GM19239 (cell line): ENCODE data around the gene GRIA3.

ENCODE experiments used
- DNase-seq: peaks from one replicate; pipeline ENCODE4 v3.0.0; 2011; ENCODE audit warnings: low spot score; ENCODE audit not compliant: insufficient read length
- FAIRE-seq: peaks from 2 replicates; lab custom pipeline; 2011; peaks lifted over from hg19 to GRCh38; lab: Jason Lieb, UNC

The GRIA3 gene

DNA sequence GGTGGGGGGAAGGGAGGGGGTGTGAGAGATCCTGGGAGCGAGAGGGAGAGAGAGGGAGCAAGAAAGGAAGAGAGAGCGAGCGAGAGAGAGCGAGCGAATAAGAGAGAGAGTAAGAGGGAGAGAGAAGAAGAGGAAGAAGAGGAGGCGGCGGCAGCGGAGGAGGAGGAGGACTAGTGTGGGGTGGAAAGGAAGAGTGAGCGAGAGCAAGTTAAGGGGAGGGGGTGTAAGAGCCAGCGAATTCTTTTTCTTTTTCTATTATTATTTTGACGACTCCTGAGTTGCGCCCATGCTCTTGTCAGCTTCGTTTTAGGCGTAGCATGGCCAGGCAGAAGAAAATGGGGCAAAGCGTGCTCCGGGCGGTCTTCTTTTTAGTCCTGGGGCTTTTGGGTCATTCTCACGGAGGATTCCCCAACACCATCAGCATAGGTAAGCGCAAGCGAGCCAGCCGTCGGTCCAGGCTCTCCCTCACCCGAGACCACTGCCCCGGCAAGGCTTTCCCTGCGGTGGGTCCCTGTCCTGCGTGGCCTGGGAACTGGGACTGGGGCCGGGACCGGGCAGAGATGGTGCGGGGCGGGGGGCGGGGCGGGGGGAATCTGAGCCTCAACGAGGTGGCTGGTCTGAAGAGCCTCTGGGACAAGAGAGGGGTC lies at the start of gene GRIA3:
GRIA3 (plus strand) TSS at position 60 of the 647 bp plus-strand sequence; CDS start at position 318, 258 bp downstream.
- DNase-seq (no peak), FAIRE-seq (peak; percentile 42)

DNA sequence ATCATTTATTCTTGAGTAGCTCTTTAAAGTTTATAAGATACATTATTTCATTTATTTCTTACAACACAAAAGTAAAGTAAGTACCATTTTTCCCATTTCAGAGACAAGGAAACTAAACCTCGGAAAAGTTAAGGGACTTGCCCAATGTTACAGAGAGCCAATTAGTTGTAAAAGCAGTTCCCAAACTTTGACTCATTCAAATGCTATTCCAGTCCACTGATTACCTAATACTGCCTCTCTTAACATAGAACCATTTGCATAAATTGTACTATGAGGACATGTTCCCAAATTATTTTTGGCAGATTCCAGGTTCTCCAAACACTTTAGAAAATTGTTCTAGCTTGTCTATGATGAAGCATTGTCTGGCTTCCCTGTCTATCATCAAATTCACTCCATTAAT lies 45.6 kb upstream of the GRIA3 start:
- FAIRE-seq (no peak), DNase-seq (no peak)

DNA sequence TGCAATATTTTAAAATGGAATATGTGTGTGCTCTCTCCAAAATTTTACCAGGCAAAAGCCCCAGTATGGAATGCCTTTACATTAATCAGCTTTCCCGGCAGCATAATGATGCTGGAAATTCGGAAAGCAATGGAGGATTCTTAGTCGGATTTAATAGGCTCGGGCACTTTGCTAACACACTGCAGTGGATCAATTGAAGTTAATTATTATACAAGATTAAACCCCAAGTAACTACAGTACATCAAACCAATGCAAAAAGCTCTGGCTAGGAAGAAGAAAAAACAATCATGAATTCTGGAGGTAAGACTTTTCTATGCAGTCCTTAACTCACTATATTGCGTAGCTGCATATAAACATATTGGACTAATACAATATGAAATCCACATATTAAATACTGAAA lies 43.6 kb upstream of the GRIA3 start:
- DNase-seq = no peak
- no peak for FAIRE-seq

DNA sequence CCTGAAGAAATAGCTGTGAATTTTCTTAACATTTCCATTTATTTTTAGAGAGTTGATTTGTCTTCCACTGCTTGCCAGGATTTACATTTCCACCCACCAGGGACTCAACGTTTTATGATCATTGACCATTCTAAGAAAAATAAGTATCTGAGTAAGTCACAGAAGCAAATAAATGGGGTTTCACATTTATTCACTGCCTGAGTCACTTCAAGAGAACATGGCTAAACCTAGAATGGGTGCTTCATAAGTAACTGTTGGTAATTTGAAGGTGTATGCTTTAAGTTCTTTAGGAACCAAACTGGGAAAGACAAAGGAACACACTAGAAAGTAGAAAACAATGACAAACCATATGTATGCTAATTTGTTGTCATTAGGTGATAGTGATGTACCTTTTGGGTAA lies 43.2 kb upstream of the GRIA3 start:
- FAIRE-seq = no peak
- DNase-seq = no peak

DNA sequence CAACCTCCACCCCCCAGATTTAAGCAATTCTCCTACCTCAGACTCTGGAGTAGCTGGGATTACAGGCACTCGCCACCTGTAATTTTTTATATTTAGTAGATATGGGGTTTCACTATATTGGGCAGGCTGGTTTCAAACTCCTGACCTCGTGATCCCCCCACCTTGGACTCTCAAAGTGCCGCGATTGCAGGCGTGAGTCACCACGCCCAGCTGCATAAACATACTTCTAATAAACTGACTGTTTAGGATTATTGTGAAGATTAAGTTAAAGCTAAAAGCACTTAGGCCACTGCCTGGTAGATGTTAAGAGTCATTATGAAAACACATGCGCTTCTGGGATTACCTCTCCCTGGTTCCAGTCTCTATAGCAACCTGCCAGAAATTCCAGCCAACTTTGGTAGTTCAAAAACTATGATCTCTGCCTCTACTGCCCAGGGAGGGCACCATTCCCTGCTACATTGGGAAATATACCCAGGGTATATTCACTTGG lies 30.2 kb upstream of the GRIA3 start:
- no peak for FAIRE-seq
- DNase-seq = no peak

DNA sequence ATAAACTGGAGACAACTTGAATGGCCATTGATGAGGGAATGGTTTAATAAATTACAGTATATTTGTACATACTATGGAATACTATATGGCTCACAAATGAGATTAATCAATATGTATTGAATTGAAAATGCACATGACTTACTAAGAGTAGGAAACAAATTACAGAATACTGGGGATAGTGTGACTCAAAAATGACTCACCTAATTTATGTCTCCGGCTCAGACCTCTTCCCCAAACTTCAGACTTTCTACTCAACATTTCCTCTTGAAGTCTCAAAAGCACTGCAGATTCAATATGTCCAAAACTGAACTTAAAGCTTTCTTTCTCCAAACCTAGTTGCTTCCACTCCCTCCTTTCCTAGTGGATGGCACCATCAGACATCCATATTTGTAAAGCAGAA lies 28.8 kb upstream of the GRIA3 start:
- no peak for DNase-seq
- FAIRE-seq = no peak

DNA sequence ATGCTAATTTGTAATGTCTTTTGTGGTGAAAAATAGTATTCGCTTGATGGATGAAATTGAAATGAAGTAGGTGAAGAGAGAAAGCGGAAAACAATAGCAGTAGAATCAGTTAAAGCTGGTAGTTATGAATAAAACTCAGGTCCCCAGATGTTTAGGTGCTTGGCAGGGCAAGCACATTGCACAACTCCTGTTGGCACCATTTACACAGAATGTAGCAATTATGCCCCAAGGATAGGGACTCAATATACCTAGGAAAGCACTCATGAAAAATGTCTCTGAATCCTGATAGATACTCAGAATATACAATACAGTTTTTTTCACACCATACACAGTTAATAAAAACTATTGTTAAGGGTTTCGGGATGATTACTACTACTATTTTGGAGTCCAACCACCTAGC lies 26.5 kb upstream of the GRIA3 start:
- FAIRE-seq = no peak
- no peak for DNase-seq

DNA sequence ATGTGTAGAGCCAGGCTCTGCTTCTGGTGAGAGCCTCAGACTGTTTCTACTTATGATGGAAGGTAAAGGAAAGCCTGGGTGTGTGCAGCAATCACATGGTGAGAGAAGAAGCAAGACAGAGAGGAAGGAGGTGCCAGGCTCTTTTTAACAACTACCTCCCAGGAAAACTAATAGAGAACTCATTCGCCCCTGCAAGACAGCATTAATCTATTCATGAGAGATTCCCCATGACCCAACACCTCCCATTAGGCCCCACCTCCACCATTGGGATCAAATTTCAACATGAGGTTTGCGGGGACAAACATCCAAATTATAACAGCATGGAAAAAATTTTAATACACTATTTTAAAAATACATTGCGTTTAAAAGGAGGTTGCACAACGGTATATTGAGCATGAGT lies 24.7 kb upstream of the GRIA3 start:
- DNase-seq (no peak), FAIRE-seq (no peak)

DNA sequence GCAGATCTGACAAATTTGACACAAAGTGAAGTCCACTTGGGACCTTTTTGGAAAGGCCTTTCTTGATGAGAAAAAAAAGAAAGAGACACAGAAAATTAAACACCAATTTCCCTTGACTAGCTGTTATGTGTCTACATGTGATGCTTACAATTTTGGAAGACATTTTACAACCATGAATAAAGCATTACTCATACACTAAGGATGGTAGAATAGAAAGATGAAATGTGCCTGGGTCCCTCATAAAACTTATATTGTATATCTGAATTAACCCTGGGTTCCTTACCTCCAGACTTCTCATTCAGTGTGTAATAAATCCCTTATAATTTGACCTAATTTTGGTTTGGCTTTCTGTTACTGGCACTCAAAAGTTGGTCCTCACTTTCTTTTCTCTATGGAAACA lies 16.5 kb upstream of the GRIA3 start:
- no peak for FAIRE-seq

DNA sequence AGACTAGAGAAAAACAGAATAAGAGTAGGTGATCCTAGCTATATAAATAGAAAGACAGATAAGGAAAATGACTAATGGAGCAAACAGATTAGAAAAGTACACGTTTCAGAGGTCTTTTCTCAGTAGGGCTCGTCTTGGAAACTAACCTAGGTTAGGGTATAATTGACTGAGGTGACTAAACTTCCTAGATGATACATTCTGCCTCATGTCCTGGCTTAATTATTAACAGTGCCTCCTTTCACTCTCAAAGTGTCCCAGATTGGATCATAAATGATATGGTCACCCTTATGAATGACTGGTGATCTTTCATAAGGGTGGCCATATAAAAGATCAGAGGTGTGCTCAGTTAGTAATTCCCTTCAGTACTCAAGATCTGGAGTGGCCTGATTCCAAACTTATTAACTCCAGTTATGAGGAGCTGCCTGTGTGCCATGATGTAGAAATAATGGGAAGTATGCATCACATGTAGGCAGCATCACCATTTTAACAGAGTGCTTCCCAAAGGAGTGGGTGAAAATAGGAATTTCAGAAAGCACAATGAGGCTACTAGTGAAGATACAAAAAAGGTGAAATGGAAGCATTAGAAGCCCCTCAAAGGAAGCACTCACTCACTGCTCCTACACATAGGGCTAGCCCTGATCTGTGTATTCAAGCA lies 14.7 kb upstream of the GRIA3 start:
- no peak for FAIRE-seq
- DNase-seq = no peak

More for the DNA sequence above, 16.5 kb upstream of the GRIA3 start:
- DNase-seq = no peak

DNA sequence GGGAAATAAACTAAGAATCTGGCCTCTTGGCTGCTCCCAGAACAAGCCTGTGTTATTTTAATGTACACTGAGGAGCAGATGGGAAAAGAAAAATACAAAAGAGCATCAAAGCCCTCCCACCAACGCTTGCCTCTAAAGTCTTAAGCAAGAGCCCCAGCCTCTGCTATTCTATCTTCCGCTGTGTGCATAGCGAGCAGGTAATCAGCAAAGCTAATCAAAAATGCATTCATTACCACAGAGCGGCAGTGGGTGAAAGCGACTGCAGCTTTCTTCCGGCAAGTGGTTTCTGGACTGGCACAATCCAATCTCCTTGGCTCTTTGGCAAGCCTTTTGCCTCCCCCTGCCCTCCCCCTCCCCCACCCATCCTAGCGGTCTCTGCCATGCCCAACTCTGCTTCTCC lies 13.5 kb upstream of the GRIA3 start:
- DNase-seq (no peak), FAIRE-seq (no peak)

DNA sequence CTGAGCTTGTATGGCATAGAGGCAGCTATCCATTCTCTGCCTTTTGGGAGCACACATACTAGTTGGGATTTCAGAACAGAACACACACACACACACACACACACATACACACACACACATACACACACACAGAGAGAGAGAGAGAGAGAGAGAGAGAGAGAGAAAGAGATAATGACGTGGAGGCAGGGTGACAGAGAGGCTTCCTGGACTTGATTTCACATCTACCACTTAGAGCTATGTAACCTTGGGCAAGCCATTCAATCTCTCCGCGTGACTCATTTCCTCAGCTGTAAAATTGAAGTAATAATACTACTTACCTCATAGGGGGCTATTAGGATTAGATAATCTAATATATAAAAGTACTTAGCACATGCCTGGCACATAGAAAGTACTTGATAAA lies 12.3 kb upstream of the GRIA3 start:
- no peak for FAIRE-seq
- DNase-seq = no peak

DNA sequence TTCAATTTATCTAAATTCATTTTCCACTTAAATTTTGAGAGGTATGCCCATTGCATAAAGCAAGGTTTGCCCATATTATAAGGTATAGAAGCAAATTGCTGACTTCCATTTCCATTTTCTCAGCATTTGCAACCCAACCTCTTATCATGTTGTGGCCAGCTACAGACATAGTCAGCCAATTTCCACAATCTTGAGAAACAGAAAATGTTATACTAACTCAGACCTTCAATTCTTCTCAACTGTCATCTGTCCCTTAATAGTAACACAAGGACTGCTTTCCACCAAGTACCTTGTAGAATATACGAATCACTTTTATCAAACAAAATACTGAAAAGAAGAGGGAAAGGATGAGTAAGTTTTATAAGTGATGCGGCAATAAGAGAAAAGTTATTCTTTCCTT lies 11.2 kb upstream of the GRIA3 start:
- no peak for FAIRE-seq
- no peak for DNase-seq

DNA sequence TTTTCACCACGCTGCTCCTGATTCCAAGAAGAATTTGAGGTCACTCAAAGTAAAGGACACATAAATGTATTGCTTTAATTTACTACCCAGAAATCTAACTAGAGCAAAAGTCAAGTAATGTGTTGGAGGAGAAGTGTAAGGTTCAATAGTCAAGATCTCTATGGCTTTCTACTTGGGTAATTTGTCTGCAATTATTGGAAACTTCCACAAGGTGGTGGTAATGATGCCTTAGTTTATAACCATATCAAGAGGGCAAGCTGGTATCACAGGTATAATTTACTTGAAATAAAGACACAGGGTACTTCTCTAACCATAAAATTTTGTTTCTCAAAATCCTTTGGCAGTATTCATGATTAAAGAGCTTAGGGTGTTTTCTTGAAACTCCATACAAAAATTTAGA lies 10.2 kb upstream of the GRIA3 start:
- FAIRE-seq = peak; percentile 33
- no peak for DNase-seq

DNA sequence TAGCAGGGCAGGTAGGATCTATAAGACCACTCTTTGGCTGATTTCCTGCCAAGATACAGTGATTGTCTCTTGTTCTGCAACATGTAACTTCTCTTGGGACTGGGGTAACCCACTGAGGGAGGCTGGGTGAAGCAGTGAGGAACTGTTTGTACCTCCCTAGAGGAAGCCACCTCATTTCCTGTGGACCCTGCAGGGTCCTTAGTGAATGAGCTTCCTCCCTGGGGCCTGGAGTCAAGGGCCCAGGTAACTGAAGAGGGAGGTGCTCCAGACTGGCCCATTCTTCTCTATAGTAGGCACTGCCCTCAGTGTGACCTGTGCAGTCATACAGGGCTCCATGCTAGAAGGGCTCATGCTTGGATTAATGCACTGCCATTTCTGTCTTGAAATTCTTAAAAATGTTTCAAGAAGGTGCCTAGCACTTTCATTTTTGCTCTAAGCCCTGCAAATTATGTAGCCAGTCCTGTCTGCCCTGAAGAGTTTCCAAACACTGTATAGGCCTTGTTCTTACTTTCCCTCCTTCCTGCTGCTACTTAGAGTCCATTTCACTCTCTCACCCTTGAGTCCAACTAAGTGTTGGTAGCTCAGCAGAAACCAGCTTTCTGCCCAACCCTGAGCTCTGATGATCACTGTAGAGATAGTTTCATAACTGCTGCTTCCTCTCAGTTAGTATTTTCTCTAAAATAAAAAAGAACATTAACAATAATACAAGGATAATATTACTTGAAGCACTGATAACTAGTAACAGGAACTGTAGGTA lies 8.5 kb upstream of the GRIA3 start:
- peak; percentile 18 for FAIRE-seq
- no peak for DNase-seq

DNA sequence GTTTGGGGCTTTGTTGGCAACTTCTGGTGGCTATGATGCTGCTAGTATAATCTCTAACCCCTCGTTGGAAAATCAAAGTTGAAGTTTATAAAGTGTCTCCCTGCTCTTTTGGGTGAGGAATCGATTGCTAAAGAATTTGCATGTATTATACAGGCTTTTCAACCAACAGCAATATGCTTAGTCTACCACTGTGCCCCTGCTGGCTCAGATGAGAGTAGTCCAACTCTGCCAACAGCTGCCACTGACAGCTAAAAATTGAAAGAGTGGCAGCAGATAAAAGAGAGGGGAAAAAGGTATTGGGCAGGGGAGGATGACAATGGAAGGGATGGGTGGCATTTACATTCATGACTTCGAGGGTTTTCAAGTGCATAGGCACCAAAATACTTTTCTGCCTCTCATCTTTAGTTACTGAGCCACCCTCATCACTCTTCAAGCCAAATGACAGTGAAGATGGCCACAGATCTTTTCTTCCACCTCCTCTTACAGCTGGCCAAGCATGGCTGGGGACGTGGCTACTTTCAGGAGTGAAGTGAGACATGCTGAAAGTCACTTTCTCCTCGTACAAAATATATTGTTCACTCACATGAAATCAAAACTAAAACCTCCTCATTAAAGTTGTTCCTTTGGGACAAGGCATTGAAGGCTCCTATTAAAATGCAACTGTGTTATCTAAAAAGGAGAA lies 2.7 kb upstream of the GRIA3 start:
- no peak for DNase-seq
- peak; percentile 31 for FAIRE-seq

DNA sequence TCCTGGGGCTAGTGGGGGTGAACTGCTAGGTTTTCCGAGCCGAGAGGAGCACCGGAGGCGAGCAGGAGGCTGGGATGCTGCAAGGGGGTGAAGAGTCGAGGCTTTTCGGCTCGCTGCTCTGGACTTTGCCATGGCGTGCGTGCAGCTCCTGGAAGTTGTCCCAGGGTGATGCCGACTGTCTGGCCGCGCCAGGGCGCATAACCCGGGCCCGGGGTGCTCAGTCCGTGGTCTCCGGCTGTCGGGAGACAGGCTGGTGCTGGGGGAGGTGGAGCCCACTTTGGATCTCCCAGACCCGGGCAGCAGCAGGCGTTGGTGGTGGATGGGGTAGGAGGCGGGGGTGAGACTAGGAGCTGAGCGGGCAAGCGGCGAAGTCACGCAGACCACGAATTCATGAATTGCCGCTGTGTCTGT lies 793 bp downstream of the GRIA3 start:
- no peak for FAIRE-seq
- no peak for DNase-seq

DNA sequence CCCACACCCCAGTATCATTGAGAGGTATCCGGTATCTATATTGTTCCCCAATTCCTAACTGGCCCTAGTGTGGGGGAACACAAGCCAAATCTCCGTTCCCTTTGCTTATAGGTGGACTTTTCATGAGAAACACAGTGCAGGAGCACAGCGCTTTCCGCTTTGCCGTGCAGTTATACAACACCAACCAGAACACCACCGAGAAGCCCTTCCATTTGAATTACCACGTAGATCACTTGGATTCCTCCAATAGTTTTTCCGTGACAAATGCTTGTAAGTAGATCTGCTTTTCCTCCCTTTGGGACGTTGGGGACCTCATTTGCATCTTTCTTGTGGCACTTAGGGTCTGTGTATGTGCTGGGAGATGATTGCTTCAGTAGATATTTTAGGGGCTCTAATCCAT lies 1.6 kb downstream of the GRIA3 start:
- DNase-seq = no peak
- no peak for FAIRE-seq

DNA sequence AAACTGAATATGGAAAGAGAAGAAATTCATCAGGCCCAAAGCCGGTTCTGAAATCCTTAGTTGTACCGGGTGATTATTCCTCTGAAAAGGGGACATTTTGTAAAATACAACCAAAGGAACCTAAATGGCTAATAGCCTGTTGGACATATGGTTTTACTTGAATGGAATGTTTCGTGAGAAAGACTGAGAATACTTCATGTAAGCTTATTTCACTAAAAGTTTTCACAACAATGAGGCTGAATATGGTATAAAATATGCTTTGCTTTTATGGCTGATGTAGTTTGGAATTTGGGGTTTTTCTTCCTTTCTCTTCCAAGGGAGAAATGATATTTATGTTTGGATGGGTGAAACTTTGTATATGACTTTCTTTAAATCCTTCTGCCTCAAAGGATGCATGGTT lies 2.7 kb downstream of the GRIA3 start:
- FAIRE-seq = no peak

DNA sequence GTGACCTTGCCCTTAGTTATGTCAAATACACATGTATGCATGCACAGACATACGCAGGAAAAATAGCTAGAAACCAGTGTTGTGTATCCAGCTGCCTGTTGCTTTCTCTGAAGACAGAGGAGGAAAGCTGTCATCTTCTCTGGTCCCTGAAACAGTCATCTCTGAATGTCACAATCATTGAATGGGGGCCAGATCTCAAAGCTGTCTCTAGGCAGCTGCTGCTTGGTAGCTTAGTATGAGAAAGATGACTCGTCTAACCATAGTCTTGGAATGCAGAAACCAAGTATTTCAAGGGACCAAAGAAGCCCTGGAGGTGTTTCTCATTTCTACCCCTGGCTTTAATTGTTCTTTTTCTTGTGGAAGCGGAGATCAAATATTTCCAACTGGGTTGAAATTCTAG lies 4.0 kb downstream of the GRIA3 start:
- FAIRE-seq = no peak
- no peak for DNase-seq

More for the DNA sequence above, 2.7 kb downstream of the GRIA3 start:
- no peak for DNase-seq

DNA sequence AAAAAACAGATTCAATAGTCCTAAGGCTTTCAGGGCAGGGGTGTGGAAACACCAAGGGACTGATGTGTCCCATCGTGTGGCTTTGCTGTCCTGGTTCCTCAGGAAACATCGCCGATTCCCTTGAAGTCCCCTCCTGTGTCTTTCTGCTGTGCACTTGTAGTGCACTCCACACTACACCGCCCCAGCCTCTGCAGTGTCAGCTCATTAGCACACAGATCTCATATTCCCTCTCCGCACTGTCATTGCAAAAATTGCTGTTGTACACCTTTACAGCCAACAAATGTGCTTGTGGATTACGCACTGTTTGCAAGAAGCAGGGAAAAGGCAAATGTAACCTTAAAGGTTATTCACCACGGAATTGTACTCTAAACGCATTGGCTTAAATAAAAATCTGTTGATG lies 5.3 kb downstream of the GRIA3 start:
- no peak for FAIRE-seq

More for the DNA sequence above, 5.3 kb downstream of the GRIA3 start:
- DNase-seq = no peak
